Kidney (tissue), 14 donors: ENCODE measurements around the gene NUP210. TPM values are rescaled to one million over a fixed set of nuclear protein-coding genes. Genes with fewer than 3 reads are reported as not detected.
A peak's percentile ranks its signal among the peaks of the same experiment; 100 is the strongest.

Source experiments
- DNase-seq, 5 donors: peaks; one replicate each; pipeline ENCODE4 v3.0.0-alpha.2; 2013 to 2020
- FAIRE-seq: peaks from 2 replicates; lab custom pipeline; 2012; peaks lifted over from hg19 to GRCh38; lab: Jason Lieb, UNC
- H3K27ac ChIP-seq, 2 donors: one replicate each; pipeline ENCODE4 v1.7.0; 2013; ENCODE audit warnings: low read depth in 2 of 2, low read length in 2 of 2, inconsistent platforms in 1 of 2
- H3K27me3 ChIP-seq: one replicate; pipeline ENCODE4 v1.7.1; 2013; ENCODE audit warnings: low read length, inconsistent platforms; ENCODE audit not compliant: control insufficient read depth, insufficient read depth
- H3K36me3 ChIP-seq, 3 donors: one replicate each; pipeline versions ENCODE4 v1.7.0 to v1.7.1; 2013; ENCODE audit warnings: low read length in 3 of 3, control low read depth in 1 of 3, inconsistent platforms in 1 of 3; ENCODE audit not compliant: insufficient read depth in 3 of 3, control insufficient read depth in 2 of 3
- H3K4me1 ChIP-seq, 3 donors: one replicate each; pipeline versions ENCODE4 v1.7.0 to v1.7.1; 2013; ENCODE audit warnings: low read length in 3 of 3, inconsistent platforms in 1 of 3, low read depth in 1 of 3; ENCODE audit not compliant: control insufficient read depth in 2 of 3, insufficient read depth in 2 of 3
- H3K4me3 ChIP-seq, 3 donors: one replicate each; pipeline versions ENCODE4 v1.7.0 to v1.8.1; 2013; ENCODE audit warnings: low read length in 3 of 3, control low read depth in 1 of 3, inconsistent platforms in 1 of 3
- H3K9ac ChIP-seq, 3 donors: one replicate each; pipeline versions ENCODE4 v1.7.0 to v1.7.1; 2013; ENCODE audit warnings: low read length in 3 of 3, control low read depth in 1 of 3, inconsistent platforms in 1 of 3
- H3K9me3 ChIP-seq, 3 donors: one replicate each; pipeline versions ENCODE4 v1.7.0 to v1.7.1; 2013; ENCODE audit warnings: low read length in 3 of 3, control low read depth in 1 of 3, inconsistent platforms in 1 of 3; ENCODE audit not compliant: control insufficient read depth in 2 of 3, insufficient read depth in 1 of 3
- CTCF ChIP-seq: IDR thresholded peaks from 3 replicates; pipeline ENCODE4 v1.5.1; 2012; ENCODE audit warnings: mild to moderate bottlenecking, moderate library complexity, borderline replicate concordance; ENCODE audit not compliant: insufficient read depth; ENCODE audit errors: extremely low read depth
- intact Hi-C: fragments of 100-400 bp; cut with DNase I; formaldehyde crosslinking; loops from one replicate; pipeline ENCODE4 v1.11.1; 2022
- polyA plus RNA-seq: library from polyadenylated mRNA; stranded (reverse); fragments of 350-450 nt; fragmentation: Illumina TruSeq; extraction: RNeasy Lipid Tissue Mini Kit (QIAGEN cat#74804); gene quantifications from one replicate; pipeline ENCODE4 v1.2.3, GENCODE V29; 2014; ENCODE audit warnings: low read depth, low replicate concordance; ENCODE audit not compliant: insufficient read depth
- total RNA-seq: library from RNA; stranded (reverse); fragmentation: NEBNext Ultra II Directional; extraction: Animal tissue kit (Norgen Biotek cat#: 25700); gene quantifications from one replicate; pipeline ENCODE4 v1.2.1, GENCODE V29; 2021
- donor health status: control.
- donor health status: control.
- donor health status: control.
- donor health status: control.
- donor health status: control.
- donor health status: DM: yes; HTN: yes; CAD: no.
- donor health status: Normal renal cell carcinoma (clear cell type).

NUP210 gene
- total and polyA plus RNA-seq, 2 donors from 2014 or later, result 5.6 to 22.9 TPM

GRCh38 chr3:13287833-13288232, 132.3 kb downstream of the NUP210 start:
- H3K27me3 ChIP-seq, result peaks cover 4% of the 10 kb centered on the region
- DNase-seq (no peak), FAIRE-seq (no peak)
- intact Hi-C loops, result no loop called here
- no peak overlapping the region for H3K27ac ChIP-seq
- peaks cover 2 to 10% (median 8%) of the 10 kb centered on the region in 3 donors for H3K9me3 ChIP-seq
- no peak overlapping the region for H3K9ac ChIP-seq
- no peak for TF ChIP-seq CTCF
- H3K36me3 ChIP-seq, result no peaks in the 10 kb centered on the region
- H3K4me1 ChIP-seq, result no peaks in the 10 kb centered on the region
- no peak overlapping the region for H3K4me3 ChIP-seq

GRCh38 chr3:13286873-13287272, 133.2 kb downstream of the NUP210 start:
- H3K27me3 ChIP-seq, result peaks cover 4% of the 10 kb centered on the region
- no peak for TF ChIP-seq CTCF
- DNase-seq (no peak), FAIRE-seq (no peak)
- H3K9ac ChIP-seq, result no peak overlapping the region
- H3K4me3 ChIP-seq, result no peak overlapping the region
- no peaks in the 10 kb centered on the region for H3K4me1 ChIP-seq
- H3K27ac ChIP-seq, result no peak overlapping the region
- no peaks in the 10 kb centered on the region for H3K36me3 ChIP-seq
- intact Hi-C loops, result no loop called here
- H3K9me3 ChIP-seq, result peaks cover 2 to 10% (median 8%) of the 10 kb centered on the region in 3 donors

- Histone ChIP-seq H3K36me3 (no peaks in the 10 kb centered on the region), H3K9ac (no peak overlapping the region), H3K27me3 (peaks cover 4% of the 10 kb centered on the region), H3K27ac (no peak overlapping the region), H3K4me3 (no peak overlapping the region), H3K4me1 (no peaks in the 10 kb centered on the region), H3K9me3 (peaks cover 2 to 10% (median 8%) of the 10 kb centered on the region in 3 donors)
- intact Hi-C loops, result no loop called here
- no peak for TF ChIP-seq CTCF
- FAIRE-seq (no peak), DNase-seq (peak in 1 of 5 donors; percentile 69)
Observed at GRCh38 chr3:13285007-13285567, 135.0 kb downstream of the NUP210 start.

- intact Hi-C loops, result no loop called here
- H3K27me3 ChIP-seq, result peaks cover 4% of the 10 kb centered on the region
- DNase-seq (no peak), FAIRE-seq (no peak)
- H3K9me3 ChIP-seq, result peaks cover 2 to 10% (median 8%) of the 10 kb centered on the region in 3 donors
- H3K27ac ChIP-seq, result no peak overlapping the region
- TF ChIP-seq CTCF, result no peak
- H3K36me3 ChIP-seq, result no peaks in the 10 kb centered on the region
- H3K4me3 ChIP-seq, result no peak overlapping the region
- no peaks in the 10 kb centered on the region for H3K4me1 ChIP-seq
- H3K9ac ChIP-seq, result no peak overlapping the region
Observed at GRCh38 chr3:13283877-13284264, 136.3 kb downstream of the NUP210 start.
